ENCODE results near the gene SMG6.

GRCh38 chr17:2138318-2138717 is 165.3 kb downstream of the SMG6 start:
- TF ChIP-seq POLR2AphosphoS5 (IDR thresholded peaks at IDR 0.05; ENCODE audit: low read depth, low read length) (no peak), TAF7 (optimal IDR thresholded peaks at IDR 0.05; ENCODE audit: borderline replicate concordance, low read depth, low read length) (no peak), CEBPB (IDR thresholded peaks at IDR 0.05; ENCODE audit: low read depth, low read length) (no peak), SRF (IDR thresholded peaks at IDR 0.05; ENCODE audit: low read depth, low read length) (no peak), TAF1 (IDR thresholded peaks at IDR 0.05; ENCODE audit: low read depth, low read length) (no peak)
